ENCODE data around the gene AFF3. TPM values are rescaled to one million over a fixed set of nuclear protein-coding genes. Genes with fewer than 3 reads are reported as not detected.

AFF3 gene
- total and polyA plus RNA-seq, 4 donors = 0.48 to 5.3 (median 2.3) TPM

DNA sequence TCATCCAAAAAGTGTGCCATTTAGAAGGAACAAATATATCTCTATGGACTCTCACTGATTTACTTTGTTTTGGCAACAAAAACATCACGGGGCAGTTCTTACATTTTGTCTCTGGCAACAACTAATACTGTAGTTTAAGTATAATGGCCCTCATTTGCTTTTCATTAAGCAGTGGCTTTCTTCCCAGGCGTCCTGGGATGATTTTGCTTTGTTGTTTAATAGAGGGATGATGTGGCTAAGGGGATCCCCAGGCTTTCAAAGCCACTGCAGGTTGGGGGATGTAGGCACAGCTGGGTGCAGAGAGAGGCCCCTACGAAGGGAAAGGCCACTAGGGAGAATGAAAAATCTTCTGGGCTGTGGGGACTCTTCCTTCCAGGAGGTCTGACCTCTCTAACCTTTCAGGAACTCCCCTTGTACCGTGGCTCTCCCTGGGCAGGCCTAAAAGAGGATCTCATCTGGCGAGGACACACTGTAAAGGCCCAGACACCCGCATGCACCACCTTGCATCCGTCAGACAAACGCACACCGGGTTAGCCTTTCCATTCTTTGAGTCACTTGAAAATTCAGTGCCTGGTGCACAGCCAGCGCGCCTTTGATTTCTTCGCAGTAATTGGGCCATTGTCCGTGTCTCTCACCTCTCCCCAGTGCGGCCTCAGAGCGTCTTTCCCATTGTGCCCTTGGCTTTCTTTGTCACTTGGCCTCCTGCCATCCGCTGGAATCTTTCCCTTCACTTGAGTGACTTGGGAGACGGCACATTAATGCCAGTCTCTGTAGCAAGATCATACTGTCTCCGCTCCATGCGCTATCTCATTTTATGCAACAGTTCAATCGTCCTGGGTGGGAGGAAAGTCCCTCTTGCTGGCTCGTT is 40.3 kb upstream of the AFF3 start:
- Histone ChIP-seq H3K9me3 (ENCODE audit: control insufficient read depth in 4 of 4, low read length in 3 of 4) (no peaks in the 10 kb centered on the region), H3K27me3 (ENCODE audit: control insufficient read depth in 4 of 4, insufficient read depth in 4 of 4, low read length in 3 of 4) (no peaks in the 10 kb centered on the region), H3K36me3 (ENCODE audit: control insufficient read depth in 4 of 4, insufficient read depth in 3 of 4, low read depth in 1 of 4, low read length in 3 of 4) (no peaks in the 10 kb centered on the region), H3K27ac (ENCODE audit: low read depth in 1 of 2, low read length in 2 of 2) (no peak overlapping the region), H3K9ac (ENCODE audit: low read depth in 1 of 2, low read length in 2 of 2) (no peak overlapping the region), H3K4me1 (ENCODE audit: control insufficient read depth in 4 of 4, insufficient read depth in 4 of 4, low read length in 3 of 4) (no peaks in the 10 kb centered on the region), H3K4me3 (ENCODE audit: low read depth in 1 of 3, low read length in 3 of 3) (no peak overlapping the region)
- DNase-seq (ENCODE audit: low spot score) = no peak
- no peak for TF ChIP-seq HNF4A (conservative IDR thresholded peaks at IDR 0.05)
- no peak for TF ChIP-seq GABPA (IDR thresholded peaks at IDR 0.05 in 1 of 2, conservative IDR thresholded peaks at IDR 0.05 in 1 of 2)
- TF ChIP-seq EGR1 (IDR thresholded peaks at IDR 0.05; ENCODE audit: low read depth in 2 of 2) = no peak
- no peak for TF ChIP-seq FOXA2 (IDR thresholded peaks at IDR 0.05)
- no peak for TF ChIP-seq SP1 (IDR thresholded peaks at IDR 0.05)
- no peak for TF ChIP-seq RAD21 (IDR thresholded peaks at IDR 0.05)
- 83% methylated on average over 21 of the region's 21 CpGs for WGBS

DNA sequence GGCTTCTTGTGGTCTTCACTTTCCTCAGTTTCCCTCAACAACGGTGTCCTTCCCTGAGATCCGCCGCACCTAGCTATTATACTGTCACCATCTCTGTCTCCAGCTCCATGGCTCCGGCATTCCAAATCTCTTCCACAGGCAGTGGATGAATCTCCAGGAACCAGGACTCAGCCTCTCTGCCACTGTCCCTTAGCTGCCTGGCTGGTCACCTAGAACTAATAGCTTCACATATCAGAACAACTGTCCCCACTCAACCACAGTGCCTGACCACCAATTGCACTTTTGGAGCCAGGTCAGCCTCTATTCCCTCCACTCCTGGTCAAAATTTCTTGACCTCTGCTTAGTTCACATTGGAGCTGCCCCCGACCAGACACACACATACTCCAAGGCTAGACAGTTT is 38.1 kb upstream of the AFF3 start:
- no peak overlapping the region for H3K27ac ChIP-seq (ENCODE audit: low read depth in 1 of 2, low read length in 2 of 2)
- H3K4me3 ChIP-seq (ENCODE audit: low read depth in 1 of 3, low read length in 3 of 3) = no peak overlapping the region
- no peak overlapping the region for H3K9ac ChIP-seq (ENCODE audit: low read depth in 1 of 2, low read length in 2 of 2)
- 96% methylated on average over 5 of the region's 5 CpGs for WGBS
- H3K4me1 ChIP-seq (ENCODE audit: control insufficient read depth in 4 of 4, insufficient read depth in 4 of 4, low read length in 3 of 4) = no peaks in the 10 kb centered on the region
- H3K9me3 ChIP-seq (ENCODE audit: control insufficient read depth in 4 of 4, low read length in 3 of 4) = no peaks in the 10 kb centered on the region
- no peaks in the 10 kb centered on the region for H3K27me3 ChIP-seq (ENCODE audit: control insufficient read depth in 4 of 4, insufficient read depth in 4 of 4, low read length in 3 of 4)
- no peaks in the 10 kb centered on the region for H3K36me3 ChIP-seq (ENCODE audit: control insufficient read depth in 4 of 4, insufficient read depth in 3 of 4, low read depth in 1 of 4, low read length in 3 of 4)
- TF ChIP-seq EGR1 (IDR thresholded peaks at IDR 0.05; ENCODE audit: low read depth in 2 of 2) = no peak
- no peak for TF ChIP-seq HNF4A (conservative IDR thresholded peaks at IDR 0.05)
- no peak for TF ChIP-seq JUND (IDR thresholded peaks at IDR 0.05)
- no peak for TF ChIP-seq SP1 (IDR thresholded peaks at IDR 0.05)
- TF ChIP-seq RXRA (IDR thresholded peaks at IDR 0.05) = no peak
- no peak for DNase-seq (ENCODE audit: low spot score)

DNA sequence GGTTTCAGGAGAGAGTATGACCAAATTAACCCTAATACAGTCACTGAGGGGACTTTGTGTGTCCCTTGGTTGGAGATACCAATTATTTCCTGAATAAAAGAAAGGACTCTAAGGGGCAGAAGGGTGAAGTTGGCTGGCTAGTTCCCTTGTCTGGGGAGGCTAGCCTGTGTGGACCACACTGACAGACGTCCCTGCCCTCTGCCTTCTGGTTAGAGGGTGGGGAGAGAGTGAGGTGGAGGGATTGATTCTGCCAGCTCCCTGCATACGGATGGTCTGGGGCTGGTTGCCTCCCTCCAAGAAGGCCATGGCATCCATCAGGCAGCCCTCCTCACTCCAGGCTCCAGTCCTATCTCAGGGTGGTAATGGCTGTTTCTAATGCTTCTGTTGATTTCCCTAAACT is 37.4 kb upstream of the AFF3 start:
- no peaks in the 10 kb centered on the region for H3K27me3 ChIP-seq (ENCODE audit: control insufficient read depth in 4 of 4, insufficient read depth in 4 of 4, low read length in 3 of 4)
- no peak for DNase-seq (ENCODE audit: low spot score)
- WGBS = 79% methylated on average over 2 of the region's 2 CpGs
- H3K9me3 ChIP-seq (ENCODE audit: control insufficient read depth in 4 of 4, low read length in 3 of 4) = no peaks in the 10 kb centered on the region
- H3K27ac ChIP-seq (ENCODE audit: low read depth in 1 of 2, low read length in 2 of 2) = no peak overlapping the region
- H3K4me1 ChIP-seq (ENCODE audit: control insufficient read depth in 4 of 4, insufficient read depth in 4 of 4, low read length in 3 of 4) = no peaks in the 10 kb centered on the region
- no peak for TF ChIP-seq YY1 (IDR thresholded peaks at IDR 0.05)
- TF ChIP-seq RXRA (IDR thresholded peaks at IDR 0.05) = no peak
- no peak for TF ChIP-seq NR2F2 (IDR thresholded peaks at IDR 0.05)
- TF ChIP-seq HNF4A (conservative IDR thresholded peaks at IDR 0.05) = no peak
- no peak for TF ChIP-seq RAD21 (IDR thresholded peaks at IDR 0.05)
- no peak for TF ChIP-seq FOXA2 (IDR thresholded peaks at IDR 0.05)
- TF ChIP-seq, protein P1, sequence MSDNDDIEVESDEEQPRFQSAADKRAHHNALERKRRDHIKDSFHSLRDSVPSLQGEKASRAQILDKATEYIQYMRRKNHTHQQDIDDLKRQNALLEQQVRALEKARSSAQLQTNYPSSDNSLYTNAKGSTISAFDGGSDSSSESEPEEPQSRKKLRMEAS (IDR thresholded peaks at IDR 0.05) = no peak
- TF ChIP-seq, protein P2, sequence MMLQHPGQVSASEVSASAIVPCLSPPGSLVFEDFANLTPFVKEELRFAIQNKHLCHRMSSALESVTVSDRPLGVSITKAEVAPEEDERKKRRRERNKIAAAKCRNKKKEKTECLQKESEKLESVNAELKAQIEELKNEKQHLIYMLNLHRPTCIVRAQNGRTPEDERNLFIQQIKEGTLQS (IDR thresholded peaks at IDR 0.05) = no peak
- TF ChIP-seq, protein P3, sequence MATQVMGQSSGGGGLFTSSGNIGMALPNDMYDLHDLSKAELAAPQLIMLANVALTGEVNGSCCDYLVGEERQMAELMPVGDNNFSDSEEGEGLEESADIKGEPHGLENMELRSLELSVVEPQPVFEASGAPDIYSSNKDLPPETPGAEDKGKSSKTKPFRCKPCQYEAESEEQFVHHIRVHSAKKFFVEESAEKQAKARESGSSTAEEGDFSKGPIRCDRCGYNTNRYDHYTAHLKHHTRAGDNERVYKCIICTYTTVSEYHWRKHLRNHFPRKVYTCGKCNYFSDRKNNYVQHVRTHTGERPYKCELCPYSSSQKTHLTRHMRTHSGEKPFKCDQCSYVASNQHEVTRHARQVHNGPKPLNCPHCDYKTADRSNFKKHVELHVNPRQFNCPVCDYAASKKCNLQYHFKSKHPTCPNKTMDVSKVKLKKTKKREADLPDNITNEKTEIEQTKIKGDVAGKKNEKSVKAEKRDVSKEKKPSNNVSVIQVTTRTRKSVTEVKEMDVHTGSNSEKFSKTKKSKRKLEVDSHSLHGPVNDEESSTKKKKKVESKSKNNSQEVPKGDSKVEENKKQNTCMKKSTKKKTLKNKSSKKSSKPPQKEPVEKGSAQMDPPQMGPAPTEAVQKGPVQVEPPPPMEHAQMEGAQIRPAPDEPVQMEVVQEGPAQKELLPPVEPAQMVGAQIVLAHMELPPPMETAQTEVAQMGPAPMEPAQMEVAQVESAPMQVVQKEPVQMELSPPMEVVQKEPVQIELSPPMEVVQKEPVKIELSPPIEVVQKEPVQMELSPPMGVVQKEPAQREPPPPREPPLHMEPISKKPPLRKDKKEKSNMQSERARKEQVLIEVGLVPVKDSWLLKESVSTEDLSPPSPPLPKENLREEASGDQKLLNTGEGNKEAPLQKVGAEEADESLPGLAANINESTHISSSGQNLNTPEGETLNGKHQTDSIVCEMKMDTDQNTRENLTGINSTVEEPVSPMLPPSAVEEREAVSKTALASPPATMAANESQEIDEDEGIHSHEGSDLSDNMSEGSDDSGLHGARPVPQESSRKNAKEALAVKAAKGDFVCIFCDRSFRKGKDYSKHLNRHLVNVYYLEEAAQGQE (IDR thresholded peaks at IDR 0.05) = no peak
- H3K9ac ChIP-seq (ENCODE audit: low read depth in 1 of 2, low read length in 2 of 2) = no peak overlapping the region
- no peaks in the 10 kb centered on the region for H3K36me3 ChIP-seq (ENCODE audit: control insufficient read depth in 4 of 4, insufficient read depth in 3 of 4, low read depth in 1 of 4, low read length in 3 of 4)
- no peak overlapping the region for H3K4me3 ChIP-seq (ENCODE audit: low read depth in 1 of 3, low read length in 3 of 3)

Data from liver (tissue), 9 donors.